Stimulated activated CD4-positive, alpha-beta T cell treated with anti-CD3 and anti-CD28 coated beads, Interleukin-12 subunit alpha, Interleukin-12 subunit beta, amount 100 ng/mL, for 4 hours (primary cell): ENCODE measurements around the gene TDRD3.
"Not testable (repeated sequence)": the region's sequence is repeated elsewhere in the genome, so short reads cannot be mapped to it uniquely, and the experiment has no call there.

Experiments used
- DNase-seq: peaks from one replicate; pipeline ENCODE4 v3.0.0-alpha.2; 2020

The TDRD3 gene

GRCh38 chr13:60398907-60399589 is 2.0 kb downstream of the TDRD3 start:
- no peak for DNase-seq

- no peak for DNase-seq
Measured at GRCh38 chr13:60402022-60402421, 5.0 kb downstream of the TDRD3 start.

GRCh38 chr13:60407095-60407494 is 10.1 kb downstream of the TDRD3 start:
- no peak for DNase-seq

- not testable (repeated sequence) for DNase-seq
Measured at GRCh38 chr13:60407852-60408251, 10.8 kb downstream of the TDRD3 start.

- DNase-seq = not testable (repeated sequence)
Measured at GRCh38 chr13:60409574-60410292, 12.7 kb downstream of the TDRD3 start.

- no peak for DNase-seq
Measured at GRCh38 chr13:60410299-60410698, 13.3 kb downstream of the TDRD3 start.

GRCh38 chr13:60411464-60411863 is 14.4 kb downstream of the TDRD3 start:
- no peak for DNase-seq

- no peak for DNase-seq
Measured at GRCh38 chr13:60411983-60412382, 15.0 kb downstream of the TDRD3 start.

- no peak for DNase-seq
Measured at GRCh38 chr13:60412909-60413616, 16.0 kb downstream of the TDRD3 start.

GRCh38 chr13:60414177-60414576 is 17.2 kb downstream of the TDRD3 start:
- DNase-seq = no peak

GRCh38 chr13:60417734-60418133 is 20.7 kb downstream of the TDRD3 start:
- DNase-seq = no peak

GRCh38 chr13:60418954-60419353 is 21.9 kb downstream of the TDRD3 start:
- no peak for DNase-seq

GRCh38 chr13:60425332-60425731 is 28.3 kb downstream of the TDRD3 start:
- DNase-seq = no peak

GRCh38 chr13:60426075-60426474 is 29.1 kb downstream of the TDRD3 start:
- no peak for DNase-seq

GRCh38 chr13:60427285-60427684 is 30.3 kb downstream of the TDRD3 start:
- DNase-seq = no peak

GRCh38 chr13:60431108-60431700 is 34.2 kb downstream of the TDRD3 start:
- DNase-seq = no peak

GRCh38 chr13:60433505-60433904 is 36.5 kb downstream of the TDRD3 start:
- no peak for DNase-seq

- no peak for DNase-seq
Measured at GRCh38 chr13:60435762-60436374, 38.8 kb downstream of the TDRD3 start.

GRCh38 chr13:60439201-60439600 is 42.2 kb downstream of the TDRD3 start:
- no peak for DNase-seq

- no peak for DNase-seq
Measured at GRCh38 chr13:60441761-60442160, 44.7 kb downstream of the TDRD3 start.

- DNase-seq = no peak
Measured at GRCh38 chr13:60448907-60449510, 52.0 kb downstream of the TDRD3 start.

GRCh38 chr13:60453490-60453889 is 56.5 kb downstream of the TDRD3 start:
- DNase-seq = no peak

GRCh38 chr13:60454425-60454824 is 57.4 kb downstream of the TDRD3 start:
- no peak for DNase-seq
